Measurements from ENCODE around the gene AQP6. TPM values are rescaled to one million over a fixed set of nuclear protein-coding genes. Genes with fewer than 3 reads are reported as not detected.

The AQP6 gene
- total RNA-seq, 1 donor from 2014 or later = not detected

- DNase-seq (no peak), ATAC-seq (ENCODE audit: low read depth) (no peak)
- ChIA-PET POLR2A (no interaction called here), CTCF (interaction anchor here (1.0 to 2.3 kb wide), 9 partner anchors 8 to 109 kb away, joined by 3 to 15 read pairs (median 4); no protein-coding TSS in a partner anchor)
- TF ChIP-seq CTCF (IDR thresholded peaks at IDR 0.05) = no peak
- Mint-ChIP-seq H3K27me3 (peaks cover 6% of the 10 kb centered on the region), H3K4me1 (peaks cover 14% of the 10 kb centered on the region), H3K27ac (no peak overlapping the region), H3K4me3 (no peak overlapping the region), H3K36me3 (ENCODE audit: low read depth) (no peaks in the 10 kb centered on the region), H3K9me3 (no peaks in the 10 kb centered on the region)
- intact Hi-C loops (cut with micrococcal nuclease) = no loop called here
These were observed 26.2 kb upstream of the AQP6 start for GRCh38 chr12:49946497-49946896.

GRCh38 chr12:49947593-49948226 lies 25.0 kb upstream of the AQP6 start:
- H3K27me3 Mint-ChIP-seq = peaks cover 6% of the 10 kb centered on the region
- ATAC-seq (ENCODE audit: low read depth) = no peak
- no peak for TF ChIP-seq CTCF (IDR thresholded peaks at IDR 0.05)
- H3K4me3 Mint-ChIP-seq = no peak overlapping the region
- intact Hi-C loops (cut with micrococcal nuclease) = no loop called here
- H3K9me3 Mint-ChIP-seq = no peaks in the 10 kb centered on the region
- H3K27ac Mint-ChIP-seq = no peak overlapping the region
- no peak for DNase-seq
- CTCF ChIA-PET = no interaction called here
- H3K4me1 Mint-ChIP-seq = peaks cover 6% of the 10 kb centered on the region
- H3K36me3 Mint-ChIP-seq (ENCODE audit: low read depth) = no peaks in the 10 kb centered on the region
- POLR2A ChIA-PET = no interaction called here

GRCh38 chr12:49948866-49949845 lies 23.6 kb upstream of the AQP6 start:
- Mint-ChIP-seq H3K27ac (no peak overlapping the region), H3K36me3 (ENCODE audit: low read depth) (no peaks in the 10 kb centered on the region)

GRCh38 chr12:49949866-49950265 lies 22.9 kb upstream of the AQP6 start:
- POLR2A ChIA-PET = no interaction called here
- intact Hi-C loops (cut with micrococcal nuclease) = no loop called here
- CTCF ChIA-PET = no interaction called here
- Mint-ChIP-seq H3K4me1 (peaks cover 6% of the 10 kb centered on the region), H3K36me3 (ENCODE audit: low read depth) (no peaks in the 10 kb centered on the region), H3K27me3 (peaks cover 19% of the 10 kb centered on the region), H3K27ac (no peak overlapping the region), H3K9me3 (no peaks in the 10 kb centered on the region), H3K4me3 (no peak overlapping the region)
- ATAC-seq (ENCODE audit: low read depth) = no peak
- no peak for DNase-seq
- TF ChIP-seq CTCF (IDR thresholded peaks at IDR 0.05) = no peak

More at GRCh38 chr12:49948866-49949845, 23.6 kb upstream of the AQP6 start:
- TF ChIP-seq CTCF (IDR thresholded peaks at IDR 0.05) = no peak
- ATAC-seq (ENCODE audit: low read depth) (no peak), DNase-seq (no peak)
- Mint-ChIP-seq H3K4me1 (peaks cover 6% of the 10 kb centered on the region), H3K27me3 (peaks cover 11% of the 10 kb centered on the region), H3K4me3 (no peak overlapping the region), H3K9me3 (no peaks in the 10 kb centered on the region)
- ChIA-PET POLR2A (no interaction called here), CTCF (no interaction called here)
- intact Hi-C loops (cut with micrococcal nuclease) = no loop called here

All from activated B cell treated with CpG ODN at 0.5 μM for 24 hours (primary cell).